ENCODE results near the gene CD22.

The CD22 gene

GRCh38 chr19:35284153-35285094 lies 44.6 kb upstream of the CD22 start:
- H3K4me3 ChIP-seq (ENCODE audit: low read depth, low read length): no peak overlapping the region
- CTCF ChIA-PET: interaction anchor here (0.5 to 3.7 kb wide), 7 partner anchors 9 to 551 kb away, joined by 3 to 17 read pairs (median 3); no protein-coding TSS in a partner anchor
- POLR2A ChIA-PET: interaction anchor here (0.6 kb wide), 1 partner anchor 72 kb away, joined by 6 read pairs; no protein-coding TSS in a partner anchor
- no peaks in the 10 kb centered on the region for H3K9me3 ChIP-seq (ENCODE audit: control insufficient read depth, insufficient read depth, low read depth, low read length)
- no peaks in the 10 kb centered on the region for H3K36me3 ChIP-seq (ENCODE audit: control insufficient read depth in 2 of 2, insufficient read depth in 1 of 2, low read length in 2 of 2)
- peaks cover 5% of the 10 kb centered on the region for H3K4me1 ChIP-seq (ENCODE audit: control insufficient read depth, insufficient read depth, low read length)
- H3K27ac ChIP-seq (ENCODE audit: extremely low read depth, low read depth, low read length): no peak overlapping the region
- no peak for TF ChIP-seq KLF16 (tag by site-specific recombination; IDR thresholded peaks at IDR 0.05)
- TF ChIP-seq ZSCAN23 (tag by site-specific recombination; IDR thresholded peaks at IDR 0.05): no peak
- peak; percentile 93 for TF ChIP-seq EGR2 (tag by site-specific recombination; IDR thresholded peaks at IDR 0.05; ENCODE audit: low read depth)
- no peak for TF ChIP-seq YY2 (tag by site-specific recombination; IDR thresholded peaks at IDR 0.05)
- no peak for TF ChIP-seq ZNF629 (tag by site-specific recombination; IDR thresholded peaks at IDR 0.05)
- no peak for TF ChIP-seq ZNF670 (tag by site-specific recombination; IDR thresholded peaks at IDR 0.05; ENCODE audit: low read depth)
- TF ChIP-seq PATZ1 (tag by site-specific recombination; IDR thresholded peaks at IDR 0.05): no peak
- no peak for TF ChIP-seq ZNF148 (tag by site-specific recombination; IDR thresholded peaks at IDR 0.05; ENCODE audit: borderline replicate concordance)
- TF ChIP-seq KLF9 (tag by site-specific recombination; IDR thresholded peaks at IDR 0.05; ENCODE audit: low read depth): no peak
- TF ChIP-seq ZNF211 (tag by site-specific recombination; IDR thresholded peaks at IDR 0.05; ENCODE audit: low read depth): no peak
- TF ChIP-seq ZNF341 (tag by site-specific recombination; IDR thresholded peaks at IDR 0.05; ENCODE audit: low read depth): 0 out of 2 replicates have a peak, but pooled peaks have one; percentile 14
- TF ChIP-seq RBAK (tag by site-specific recombination; IDR thresholded peaks at IDR 0.05): no peak
- no peak for TF ChIP-seq ZNF701 (tag by site-specific recombination; IDR thresholded peaks at IDR 0.05)
- no peak for TF ChIP-seq ZBTB7A (tag by site-specific recombination; IDR thresholded peaks at IDR 0.05; ENCODE audit: low read depth)
- TF ChIP-seq ZNF704 (tag by site-specific recombination; IDR thresholded peaks at IDR 0.05): no peak
- TF ChIP-seq ZNF76 (tag by site-specific recombination; IDR thresholded peaks at IDR 0.05; ENCODE audit: borderline replicate concordance, low read depth): no peak
- TF ChIP-seq GLI2 (tag by site-specific recombination; IDR thresholded peaks at IDR 0.05; ENCODE audit: borderline replicate concordance, low read depth): no peak
- no peak for TF ChIP-seq INSM2 (tag by site-specific recombination; IDR thresholded peaks at IDR 0.05)
- TF ChIP-seq ZNF292 (tag by site-specific recombination; IDR thresholded peaks at IDR 0.05; ENCODE audit: borderline replicate concordance, low read depth): no peak
- no peak for TF ChIP-seq KLF7 (tag by site-specific recombination; IDR thresholded peaks at IDR 0.05; ENCODE audit: borderline replicate concordance)
- no peak for TF ChIP-seq ZNF558 (tag by site-specific recombination; IDR thresholded peaks at IDR 0.05)
- TF ChIP-seq ZBTB8A (tag by site-specific recombination; IDR thresholded peaks at IDR 0.05): no peak
- no peak for TF ChIP-seq ZNF114 (tag by site-specific recombination; IDR thresholded peaks at IDR 0.05)
- no peak for TF ChIP-seq ZNF555 (tag by site-specific recombination; conservative IDR thresholded peaks at IDR 0.05)
- TF ChIP-seq ZBTB26 (tag by site-specific recombination; optimal IDR thresholded peaks at IDR 0.05): no peak
- no peak for TF ChIP-seq HOXD13 (CRISPR knock-in tag; IDR thresholded peaks at IDR 0.05; ENCODE audit: borderline replicate concordance)
- peak; percentile 76 for TF ChIP-seq ZFHX2 (tag by site-specific recombination; conservative IDR thresholded peaks at IDR 0.05)
- TF ChIP-seq ZNF600 (tag by site-specific recombination; IDR thresholded peaks at IDR 0.05): peak; percentile 42; the same call in 1 of the 2 replicates
- TF ChIP-seq ZNF610 (tag by site-specific recombination; IDR thresholded peaks at IDR 0.05; ENCODE audit: borderline replicate concordance): no peak
